ENCODE data around the gene C16orf74. TPM values are rescaled to one million over a fixed set of nuclear protein-coding genes. Genes with fewer than 3 reads are reported as not detected.

C16orf74 gene
- total and polyA plus RNA-seq, 3 donors from 2014 or later = 3.8 to 6.0 (median 4.3) TPM

DNA sequence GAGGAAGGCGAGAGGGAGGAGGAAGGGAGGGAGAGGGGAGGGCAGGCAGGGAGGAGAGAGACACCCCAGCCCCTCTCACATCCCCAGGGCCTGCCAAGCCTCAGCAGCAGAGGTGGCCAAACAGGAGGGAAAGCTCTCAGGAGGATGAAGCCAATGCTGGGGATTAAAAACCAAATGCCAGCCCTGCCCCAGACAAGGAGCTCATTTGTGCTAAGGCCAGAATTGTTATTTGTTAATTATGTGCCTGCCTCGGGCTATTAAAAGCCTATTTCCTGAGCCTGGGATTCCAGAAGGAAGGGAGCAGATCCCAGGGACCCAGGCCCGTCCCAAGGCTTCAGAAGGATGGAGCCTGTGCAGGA is 34.2 kb downstream of the C16orf74 start:
- no peaks in the 10 kb centered on the region for H3K27me3 ChIP-seq
- no peaks in the 10 kb centered on the region for H3K9me3 ChIP-seq
- TF ChIP-seq, protein P1, sequence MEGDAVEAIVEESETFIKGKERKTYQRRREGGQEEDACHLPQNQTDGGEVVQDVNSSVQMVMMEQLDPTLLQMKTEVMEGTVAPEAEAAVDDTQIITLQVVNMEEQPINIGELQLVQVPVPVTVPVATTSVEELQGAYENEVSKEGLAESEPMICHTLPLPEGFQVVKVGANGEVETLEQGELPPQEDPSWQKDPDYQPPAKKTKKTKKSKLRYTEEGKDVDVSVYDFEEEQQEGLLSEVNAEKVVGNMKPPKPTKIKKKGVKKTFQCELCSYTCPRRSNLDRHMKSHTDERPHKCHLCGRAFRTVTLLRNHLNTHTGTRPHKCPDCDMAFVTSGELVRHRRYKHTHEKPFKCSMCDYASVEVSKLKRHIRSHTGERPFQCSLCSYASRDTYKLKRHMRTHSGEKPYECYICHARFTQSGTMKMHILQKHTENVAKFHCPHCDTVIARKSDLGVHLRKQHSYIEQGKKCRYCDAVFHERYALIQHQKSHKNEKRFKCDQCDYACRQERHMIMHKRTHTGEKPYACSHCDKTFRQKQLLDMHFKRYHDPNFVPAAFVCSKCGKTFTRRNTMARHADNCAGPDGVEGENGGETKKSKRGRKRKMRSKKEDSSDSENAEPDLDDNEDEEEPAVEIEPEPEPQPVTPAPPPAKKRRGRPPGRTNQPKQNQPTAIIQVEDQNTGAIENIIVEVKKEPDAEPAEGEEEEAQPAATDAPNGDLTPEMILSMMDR (IDR thresholded peaks at IDR 0.05) = no peak
- no peak for TF ChIP-seq POLR2A (IDR thresholded peaks at IDR 0.05)
- intact Hi-C loops (cut with DNase I; ENCODE audit: low total_unique reads) = no loop called here
- H3K27ac ChIP-seq = no peak overlapping the region
- no peak for DNase-seq
- H3K36me3 ChIP-seq (ENCODE audit: low read depth, missing control alignments) = no peaks in the 10 kb centered on the region
- H3K4me1 ChIP-seq = peaks cover 3% of the 10 kb centered on the region
- H3K4me3 ChIP-seq = no peak overlapping the region
- 62 to 63% methylated on average over 2 to 3 of the region's 3 CpGs for WGBS, 2 donors

DNA sequence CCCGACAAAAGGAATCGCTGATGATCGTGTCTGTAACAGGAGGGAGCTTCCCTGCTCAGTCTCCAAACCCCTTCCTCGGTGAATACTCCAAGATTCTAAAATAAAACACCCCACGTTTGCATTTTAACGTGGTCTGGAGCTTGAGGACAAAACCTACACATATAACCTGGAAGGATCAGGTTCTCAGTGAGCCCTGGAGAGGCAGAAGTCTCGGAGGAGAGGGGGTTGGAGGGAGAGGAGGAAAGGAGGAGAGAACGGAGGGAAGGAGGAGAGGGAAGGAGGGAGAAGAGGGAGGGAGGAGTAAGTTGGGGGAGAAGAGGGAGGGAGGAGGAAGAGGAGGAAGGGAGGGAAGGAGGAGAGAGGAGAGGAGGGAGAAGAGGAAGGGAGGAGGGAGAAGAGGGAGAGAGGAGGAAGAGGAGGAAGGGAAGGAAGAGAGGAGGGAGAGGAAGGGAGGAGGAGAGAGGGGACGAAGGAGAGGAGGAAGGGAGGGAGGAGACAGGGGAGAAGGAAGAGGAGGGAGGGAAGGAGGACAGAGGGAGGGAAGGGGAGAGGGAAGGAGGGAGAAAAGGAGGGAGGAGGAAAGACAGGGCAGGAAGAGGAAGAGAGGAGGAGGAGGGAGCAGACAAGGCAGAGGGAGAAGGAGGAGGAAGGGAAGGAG is 34.7 kb downstream of the C16orf74 start:
- no peak for TF ChIP-seq POLR2A (IDR thresholded peaks at IDR 0.05)
- TF ChIP-seq, protein P1 (IDR thresholded peaks at IDR 0.05) = no peak
- H3K4me3 ChIP-seq = no peak overlapping the region
- WGBS, 2 donors = 45 to 47% methylated on average over 9 of the region's 9 CpGs
- peaks cover 3% of the 10 kb centered on the region for H3K4me1 ChIP-seq
- intact Hi-C loops (cut with DNase I; ENCODE audit: low total_unique reads) = no loop called here
- H3K27me3 ChIP-seq = no peaks in the 10 kb centered on the region
- H3K27ac ChIP-seq = no peak overlapping the region
- DNase-seq = no peak
- no peaks in the 10 kb centered on the region for H3K9me3 ChIP-seq
- no peaks in the 10 kb centered on the region for H3K36me3 ChIP-seq (ENCODE audit: low read depth, missing control alignments)

DNA sequence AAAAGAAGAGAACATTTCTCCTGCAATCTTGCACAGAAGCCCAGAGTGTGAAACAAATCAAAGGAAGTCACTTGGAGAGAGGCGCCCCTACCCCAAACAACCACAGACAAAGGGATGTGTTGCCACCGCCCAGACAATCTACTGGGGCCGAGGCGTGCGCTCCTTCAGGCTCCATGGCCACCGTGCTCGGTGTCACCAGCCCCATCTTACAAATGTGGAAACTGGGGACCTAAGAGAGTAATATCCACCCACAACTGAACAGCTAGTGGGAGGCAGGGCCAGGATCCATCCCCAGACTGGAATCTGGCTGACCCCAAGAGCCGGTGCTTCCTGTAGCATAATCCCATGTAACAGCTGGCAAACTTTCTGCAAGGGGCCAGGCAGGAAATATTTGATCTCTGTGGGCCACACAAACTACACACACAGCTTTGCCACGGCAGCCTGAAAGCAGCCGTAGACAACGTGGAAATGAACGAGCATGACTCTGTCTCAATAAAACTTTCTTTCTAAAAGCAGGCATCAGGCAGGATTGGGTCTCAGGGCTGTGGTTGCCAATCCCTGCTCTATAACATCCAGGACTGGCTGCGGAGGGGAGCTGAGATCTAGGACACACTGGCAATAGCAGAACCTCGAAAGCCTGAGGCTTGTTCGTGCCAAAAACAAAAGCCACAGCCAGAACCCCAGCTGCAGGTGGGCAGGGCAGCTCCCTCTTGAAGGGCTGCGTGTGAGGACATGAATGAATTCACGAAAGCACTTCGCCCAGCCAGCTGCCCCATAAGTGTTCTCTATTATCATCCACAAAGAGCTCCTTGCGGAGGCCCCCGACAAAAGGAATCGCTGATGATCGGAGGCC is 35.5 kb downstream of the C16orf74 start:
- 55 to 57% methylated on average over 22 of the region's 22 CpGs for WGBS, 2 donors
- Histone ChIP-seq H3K4me3 (no peak overlapping the region), H3K27ac (no peak overlapping the region), H3K9me3 (no peaks in the 10 kb centered on the region), H3K27me3 (no peaks in the 10 kb centered on the region), H3K36me3 (ENCODE audit: low read depth, missing control alignments) (no peaks in the 10 kb centered on the region), H3K4me1 (peaks cover 3% of the 10 kb centered on the region)
- intact Hi-C loops (cut with DNase I; ENCODE audit: low total_unique reads) = no loop called here
- TF ChIP-seq POLR2A (IDR thresholded peaks at IDR 0.05) = no peak
- TF ChIP-seq, protein P1 (IDR thresholded peaks at IDR 0.05) = no peak
- no peak for DNase-seq

DNA sequence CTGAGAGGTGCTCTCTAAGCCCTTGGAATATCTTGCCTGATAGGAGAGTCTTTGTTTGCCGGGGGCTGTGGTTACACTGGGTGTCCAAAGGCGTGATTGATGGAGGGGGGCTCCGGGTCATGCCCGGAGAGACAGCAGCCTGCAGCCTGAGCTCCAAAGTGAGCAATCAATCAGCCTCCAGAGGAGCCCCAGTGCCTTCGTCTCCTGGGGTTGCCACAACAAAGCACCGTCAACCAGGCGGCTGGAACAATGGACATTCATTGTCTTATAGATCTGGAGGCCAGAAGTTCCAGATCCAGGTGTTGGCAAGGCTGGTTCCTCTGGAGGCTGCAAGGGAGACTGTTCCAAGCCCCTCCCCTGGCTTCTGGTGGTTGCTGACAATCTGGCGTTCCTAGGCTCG is 38.1 kb downstream of the C16orf74 start:
- intact Hi-C loops (cut with DNase I; ENCODE audit: low total_unique reads) = no loop called here
- Histone ChIP-seq H3K4me3 (no peak overlapping the region), H3K9me3 (no peaks in the 10 kb centered on the region), H3K27me3 (no peaks in the 10 kb centered on the region), H3K4me1 (peaks cover 3% of the 10 kb centered on the region), H3K36me3 (ENCODE audit: low read depth, missing control alignments) (no peaks in the 10 kb centered on the region), H3K27ac (no peak overlapping the region)
- TF ChIP-seq, protein P1 (IDR thresholded peaks at IDR 0.05) = no peak
- TF ChIP-seq POLR2A (IDR thresholded peaks at IDR 0.05) = no peak
- 67 to 69% methylated on average over 2 to 9 of the region's 9 CpGs for WGBS, 2 donors
- DNase-seq = no peak
